Adipocyte (in vitro differentiated cells): ENCODE data around the gene NFAM1.

Experiments used
- DNase-seq: peaks from one replicate; pipeline ENCODE4 v3.0.0-alpha.2; 2015; ENCODE audit warnings: low read depth
- H3K27me3 ChIP-seq: replicated peaks from 2 replicates; pipeline ENCODE4 v1.7.0; 2013; ENCODE audit warnings: mild to moderate bottlenecking, low read length, moderate library complexity; ENCODE audit not compliant: control insufficient read depth, insufficient read depth
- H3K36me3 ChIP-seq: 2 replicates; pipeline ENCODE4 v1.7.0; 2013; ENCODE audit warnings: low read length, mild to moderate bottlenecking, moderate library complexity; ENCODE audit not compliant: control insufficient read depth, insufficient read depth, severe bottlenecking
- H3K4me1 ChIP-seq: 2 replicates; pipeline ENCODE4 v1.7.0; 2013; ENCODE audit warnings: mild to moderate bottlenecking, low read length, moderate library complexity; ENCODE audit not compliant: control insufficient read depth, insufficient read depth
- H3K4me3 ChIP-seq: 2 replicates; pipeline ENCODE4 v1.7.0; 2013; ENCODE audit warnings: mild to moderate bottlenecking, low read length, moderate library complexity
- H3K9ac ChIP-seq: 2 replicates; pipeline ENCODE4 v1.7.0; 2013; ENCODE audit warnings: mild to moderate bottlenecking, low read length, moderate library complexity
- H3K9me3 ChIP-seq: 2 replicates; pipeline ENCODE4 v1.7.0; 2013; ENCODE audit warnings: mild to moderate bottlenecking, low read length, moderate library complexity; ENCODE audit not compliant: control insufficient read depth

NFAM1 gene

DNA sequence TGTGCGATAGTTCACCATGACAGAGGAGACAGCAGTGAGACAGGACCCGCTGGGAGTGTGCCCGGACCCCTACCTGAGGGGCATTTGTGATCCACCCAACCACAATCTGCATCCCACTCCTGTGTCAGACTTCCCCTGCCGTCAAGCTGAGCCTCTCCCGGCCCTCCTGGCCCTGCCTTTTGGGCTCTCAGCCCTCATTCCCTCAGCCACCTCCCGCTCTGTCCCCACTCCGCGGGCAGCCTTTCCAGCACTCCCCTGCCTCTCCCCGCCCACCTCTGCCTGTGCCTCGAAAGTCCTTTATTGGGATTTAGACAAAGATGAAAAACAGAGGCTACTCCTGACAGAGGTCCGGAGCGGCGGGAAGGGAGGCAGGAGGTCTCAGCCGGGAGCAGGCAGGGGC lies 4.2 kb downstream of the NFAM1 start:
- Histone ChIP-seq H3K9me3 (no peaks in the 10 kb centered on the region), H3K36me3 (no peaks in the 10 kb centered on the region), H3K4me1 (peaks cover 4% of the 10 kb centered on the region), H3K9ac (no peak overlapping the region), H3K4me3 (no peak overlapping the region), H3K27me3 (peaks cover 66% of the 10 kb centered on the region)
- no peak for DNase-seq

DNA sequence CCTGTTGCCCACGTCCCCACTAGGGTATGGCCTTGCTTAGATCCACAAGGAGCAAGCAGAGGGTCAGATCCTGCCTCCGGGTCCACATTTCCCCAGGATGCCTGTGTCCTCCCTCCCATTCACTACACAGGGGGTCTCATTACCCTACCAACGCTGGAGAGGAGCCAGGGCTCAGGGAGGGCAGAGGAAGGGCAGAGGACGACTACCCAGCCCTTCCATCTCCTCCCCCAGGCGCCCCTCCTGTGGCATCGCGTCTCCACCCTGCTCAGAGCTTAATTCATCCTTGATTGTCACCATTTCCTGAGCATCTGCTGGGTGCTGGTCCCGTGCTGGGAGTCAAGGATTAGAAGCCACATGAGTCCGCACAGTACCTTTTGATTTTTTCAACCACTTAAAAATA lies 5.0 kb downstream of the NFAM1 start:
- no peak for DNase-seq
- H3K36me3 ChIP-seq = no peaks in the 10 kb centered on the region
- no peak overlapping the region for H3K9ac ChIP-seq
- no peak overlapping the region for H3K4me3 ChIP-seq
- H3K9me3 ChIP-seq = no peaks in the 10 kb centered on the region
- H3K27me3 ChIP-seq = peaks cover 57% of the 10 kb centered on the region
- peaks cover 4% of the 10 kb centered on the region for H3K4me1 ChIP-seq

DNA sequence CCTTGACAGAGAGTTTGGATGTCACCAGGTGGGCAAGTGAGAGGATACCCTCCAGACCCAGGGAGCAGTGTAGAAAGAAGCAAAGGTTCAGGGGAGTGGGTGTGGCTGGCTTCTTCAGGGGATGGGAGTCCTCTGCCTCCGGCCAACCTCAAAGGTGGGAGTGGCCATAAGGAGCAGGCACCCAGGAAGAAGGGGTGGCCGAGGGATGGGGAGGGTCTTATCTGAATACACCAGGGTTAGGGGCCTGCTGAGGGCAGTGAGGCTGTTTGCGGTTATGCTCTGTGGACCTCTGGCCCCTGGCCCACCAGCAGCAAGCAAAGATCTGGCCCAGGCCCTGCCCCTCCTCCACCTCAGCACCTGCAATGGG lies 6.2 kb downstream of the NFAM1 start:
- no peaks in the 10 kb centered on the region for H3K36me3 ChIP-seq
- peaks cover 55% of the 10 kb centered on the region for H3K27me3 ChIP-seq
- peaks cover 4% of the 10 kb centered on the region for H3K4me1 ChIP-seq
- no peak overlapping the region for H3K4me3 ChIP-seq
- H3K9ac ChIP-seq = no peak overlapping the region
- no peaks in the 10 kb centered on the region for H3K9me3 ChIP-seq
- DNase-seq = no peak

- H3K36me3 ChIP-seq = no peaks in the 10 kb centered on the region
- H3K4me3 ChIP-seq = no peak overlapping the region
- H3K9me3 ChIP-seq = no peaks in the 10 kb centered on the region
- peaks cover 49% of the 10 kb centered on the region for H3K27me3 ChIP-seq
- H3K9ac ChIP-seq = no peak overlapping the region
- DNase-seq = no peak
- H3K4me1 ChIP-seq = no peaks in the 10 kb centered on the region
Measured at GRCh38 chr22:42425337-42425988, 6.7 kb downstream of the NFAM1 start.

- H3K4me1 ChIP-seq = peaks cover 12% of the 10 kb centered on the region
- no peaks in the 10 kb centered on the region for H3K9me3 ChIP-seq
- peaks cover 25% of the 10 kb centered on the region for H3K27me3 ChIP-seq
- DNase-seq = no peak
- peak overlapping the region; percentile 56 for H3K4me3 ChIP-seq
- no peaks in the 10 kb centered on the region for H3K36me3 ChIP-seq
- H3K9ac ChIP-seq = no peak overlapping the region
Measured at GRCh38 chr22:42419243-42419881, 12.8 kb downstream of the NFAM1 start.

DNA sequence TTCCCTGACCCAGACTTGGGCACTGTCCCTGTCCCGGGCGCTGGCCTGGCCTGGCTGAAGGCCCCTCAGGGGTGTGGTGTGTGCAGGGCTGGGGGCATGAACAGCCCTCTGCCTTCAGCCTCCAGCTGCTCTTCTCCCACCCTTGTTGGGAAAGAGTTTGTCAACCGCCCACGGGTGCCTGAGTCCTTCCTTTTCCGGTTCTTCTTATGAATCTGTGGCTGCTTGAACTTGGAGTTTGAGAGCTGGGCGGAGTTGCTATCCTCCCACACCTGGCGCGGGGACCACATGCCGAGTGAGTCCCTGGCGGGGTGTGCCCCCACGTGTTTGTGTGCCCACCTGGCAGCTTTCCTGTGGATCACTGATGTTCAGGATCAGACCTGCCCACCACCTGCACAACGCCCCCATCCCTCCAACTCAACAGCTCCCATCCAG lies 13.4 kb downstream of the NFAM1 start:
- H3K9ac ChIP-seq = no peak overlapping the region
- H3K27me3 ChIP-seq = peaks cover 23% of the 10 kb centered on the region
- H3K4me3 ChIP-seq = no peak overlapping the region
- DNase-seq = no peak
- H3K9me3 ChIP-seq = no peaks in the 10 kb centered on the region
- peaks cover 12% of the 10 kb centered on the region for H3K4me1 ChIP-seq
- no peaks in the 10 kb centered on the region for H3K36me3 ChIP-seq

- Histone ChIP-seq H3K27me3 (peaks cover 23% of the 10 kb centered on the region), H3K4me3 (no peak overlapping the region), H3K36me3 (no peaks in the 10 kb centered on the region), H3K4me1 (peaks cover 12% of the 10 kb centered on the region), H3K9me3 (no peaks in the 10 kb centered on the region), H3K9ac (no peak overlapping the region)
- DNase-seq = no peak
Measured at GRCh38 chr22:42417645-42418305, 14.4 kb downstream of the NFAM1 start.

DNA sequence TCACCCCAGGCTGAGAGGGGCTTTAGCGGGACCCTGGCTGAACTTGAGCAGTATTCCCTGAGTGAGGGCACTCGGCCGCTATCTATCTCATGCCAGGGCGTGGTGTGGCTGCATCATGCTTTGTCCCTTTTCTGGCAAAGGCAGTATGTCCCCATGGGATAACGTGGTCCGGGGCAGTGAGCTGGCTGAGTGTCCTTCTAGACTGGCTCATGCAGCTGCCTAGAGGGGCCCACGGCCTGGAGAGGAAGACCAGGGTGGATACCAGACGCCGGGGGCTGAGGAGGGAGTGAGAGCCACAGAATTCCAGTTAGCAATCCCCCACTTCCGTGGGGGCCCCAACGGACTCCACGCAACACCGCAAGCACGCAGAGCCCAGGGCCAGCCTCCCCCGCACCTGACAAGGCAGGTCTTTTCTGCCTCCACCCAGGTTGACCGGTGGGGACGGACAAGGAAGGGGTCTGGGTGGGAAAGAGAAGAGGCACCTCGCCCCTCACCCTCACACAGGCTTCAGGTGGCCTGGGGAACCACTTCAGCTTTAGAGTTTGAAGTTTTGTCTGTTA lies 15.5 kb downstream of the NFAM1 start:
- no peak for DNase-seq
- Histone ChIP-seq H3K27me3 (peaks cover 20% of the 10 kb centered on the region), H3K4me1 (peaks cover 12% of the 10 kb centered on the region), H3K36me3 (no peaks in the 10 kb centered on the region), H3K9me3 (no peaks in the 10 kb centered on the region), H3K4me3 (no peak overlapping the region), H3K9ac (no peak overlapping the region)

DNA sequence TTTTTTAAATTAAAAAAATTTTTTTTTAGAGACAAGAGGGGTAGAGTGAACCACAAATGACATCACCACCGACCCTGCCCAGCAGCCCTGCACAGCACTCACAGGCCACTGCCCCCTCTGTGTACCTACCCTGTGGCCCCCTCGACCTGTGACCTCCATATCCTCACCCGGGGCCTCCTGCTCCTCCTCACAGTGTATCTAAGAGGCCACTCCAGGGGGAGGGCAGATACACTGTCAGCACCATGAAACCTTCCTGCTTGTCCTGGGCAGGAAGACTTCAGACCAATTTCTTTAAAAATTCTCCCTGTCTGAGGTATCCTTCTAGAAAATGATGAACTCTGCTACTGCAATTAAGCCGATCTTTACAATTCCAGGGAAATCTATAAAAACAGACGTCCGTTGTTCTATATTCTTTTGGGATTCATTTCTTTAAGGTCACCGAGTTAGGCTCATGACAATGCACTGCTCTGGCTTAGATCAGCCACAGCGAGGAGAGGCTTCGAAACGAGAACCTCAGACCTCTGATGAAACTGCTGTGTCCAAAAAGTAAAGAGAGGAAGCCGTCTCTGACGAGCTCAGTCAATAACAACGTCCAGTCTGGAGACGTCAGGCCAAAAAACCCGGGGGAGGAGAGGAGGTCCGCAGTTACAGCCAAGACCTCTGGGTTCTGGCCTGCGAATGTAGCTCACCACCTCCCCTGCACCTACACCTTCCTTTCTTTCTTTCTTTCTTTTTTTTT lies 17.5 kb downstream of the NFAM1 start:
- H3K27me3 ChIP-seq = peaks cover 19% of the 10 kb centered on the region
- H3K36me3 ChIP-seq = no peaks in the 10 kb centered on the region
- H3K4me3 ChIP-seq = no peak overlapping the region
- DNase-seq = no peak
- no peaks in the 10 kb centered on the region for H3K9me3 ChIP-seq
- no peak overlapping the region for H3K9ac ChIP-seq
- peaks cover 12% of the 10 kb centered on the region for H3K4me1 ChIP-seq

DNA sequence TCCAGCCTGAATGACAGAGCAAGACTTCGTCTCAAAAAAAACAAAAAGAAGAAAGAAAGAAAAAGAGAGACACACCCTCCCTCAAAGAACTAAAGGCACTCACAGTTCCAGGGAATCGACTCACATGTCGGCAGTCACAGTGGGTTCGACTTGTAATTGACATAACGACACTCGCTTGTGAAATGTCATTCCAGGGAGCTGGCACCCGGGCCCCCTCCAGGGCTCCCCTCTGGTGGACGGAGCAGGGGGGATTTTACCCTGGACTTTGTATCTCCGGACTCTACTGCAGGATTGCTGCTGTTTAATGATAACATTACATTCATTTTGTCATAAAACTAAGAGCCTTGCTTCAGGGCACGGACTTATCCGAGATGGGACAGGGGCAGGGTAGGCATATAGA lies 18.2 kb downstream of the NFAM1 start:
- Histone ChIP-seq H3K9me3 (no peaks in the 10 kb centered on the region), H3K9ac (no peak overlapping the region), H3K27me3 (peaks cover 12% of the 10 kb centered on the region), H3K4me1 (peaks cover 5% of the 10 kb centered on the region), H3K36me3 (no peaks in the 10 kb centered on the region), H3K4me3 (no peak overlapping the region)
- DNase-seq = no peak

GRCh38 chr22:42412744-42413333 lies 19.4 kb downstream of the NFAM1 start:
- Histone ChIP-seq H3K27me3 (peaks cover 12% of the 10 kb centered on the region), H3K4me1 (no peaks in the 10 kb centered on the region), H3K9me3 (no peaks in the 10 kb centered on the region), H3K9ac (no peak overlapping the region), H3K4me3 (no peak overlapping the region), H3K36me3 (no peaks in the 10 kb centered on the region)
- DNase-seq = no peak
